Activated CD4-positive, CD25-positive, alpha-beta regulatory T cell treated with anti-CD3 and anti-CD28 coated beads, Interleukin-2, amount 50 U/mL, for 16 hours (primary cell): ENCODE measurements around the gene SMURF1.

Source experiments
- DNase-seq: peaks from one replicate; pipeline ENCODE4 v3.0.0-alpha.2; 2020; ENCODE audit warnings: low read depth, low spot score

The SMURF1 gene

DNA sequence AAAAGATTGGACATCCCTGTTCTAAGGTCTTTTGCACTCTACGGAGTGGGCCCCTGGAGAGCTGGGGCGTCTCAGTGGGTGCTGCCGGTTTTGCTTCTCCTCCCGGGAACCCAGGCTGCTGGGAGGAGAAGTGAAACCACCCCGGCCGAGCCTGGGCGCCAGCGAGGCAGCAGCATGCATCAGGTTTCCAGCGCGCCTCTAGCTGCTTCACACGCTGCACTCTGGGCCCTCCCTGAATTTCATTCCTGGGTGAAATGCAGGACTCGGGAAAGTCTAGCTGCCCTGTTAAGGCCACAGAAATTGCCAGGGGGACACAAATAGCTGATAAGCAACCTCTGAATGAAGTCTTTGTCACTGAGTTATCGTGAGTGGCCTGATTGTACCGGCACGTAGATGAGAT is 138.1 kb downstream of the SMURF1 start:
- DNase-seq = no peak

DNA sequence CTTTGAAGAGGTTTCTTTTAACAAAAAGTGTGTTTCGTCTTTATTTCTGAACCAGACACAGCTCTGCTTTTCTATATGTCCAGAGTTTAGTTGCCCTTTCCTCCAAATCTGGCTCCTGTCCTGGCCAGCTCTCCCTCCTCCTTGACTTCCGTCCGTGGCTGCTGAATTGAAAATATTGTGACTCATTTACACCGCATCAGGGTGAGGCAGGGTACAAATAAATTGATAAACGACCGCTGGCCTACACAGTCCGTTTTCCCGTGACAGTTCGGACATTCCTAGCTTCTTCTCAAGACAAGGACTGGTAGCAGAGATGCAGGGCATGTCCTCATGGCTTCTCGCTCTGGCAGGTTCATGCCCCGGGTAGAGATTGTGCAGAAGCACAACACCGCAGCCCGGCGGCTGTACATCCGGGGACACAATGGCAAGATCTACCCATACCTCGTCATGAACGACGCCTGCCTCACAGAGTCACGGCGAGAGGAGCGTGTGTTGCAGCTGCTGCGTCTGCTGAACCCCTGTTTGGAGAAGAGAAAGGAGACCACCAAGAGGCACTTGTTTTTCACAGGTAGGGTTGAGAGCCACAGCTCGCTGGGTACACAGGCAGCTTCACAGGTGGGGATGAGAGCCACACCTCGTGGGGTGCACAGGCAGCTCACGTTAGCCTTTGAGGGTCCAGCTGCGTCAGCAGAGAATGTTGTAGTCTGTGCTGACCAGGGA is 139.0 kb downstream of the SMURF1 start:
- DNase-seq = no peak

DNA sequence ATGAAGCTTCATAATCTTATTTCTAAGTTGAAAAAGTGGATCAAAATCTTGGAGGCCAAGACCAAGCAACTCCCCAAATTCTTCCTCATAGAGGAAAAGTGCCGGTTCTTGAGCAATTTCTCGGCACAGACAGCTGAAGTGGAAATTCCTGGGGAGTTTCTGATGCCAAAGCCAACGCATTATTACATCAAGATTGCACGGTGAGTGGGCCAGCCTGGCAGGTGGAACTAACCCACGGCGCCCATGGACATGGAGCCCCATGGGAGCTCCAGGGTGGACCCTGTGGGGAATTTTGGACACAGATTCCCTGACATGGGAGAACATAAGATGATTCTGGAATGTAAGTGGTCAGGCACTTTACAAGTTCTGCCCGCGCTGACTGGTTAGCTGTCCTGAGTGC is 139.7 kb downstream of the SMURF1 start:
- no peak for DNase-seq

DNA sequence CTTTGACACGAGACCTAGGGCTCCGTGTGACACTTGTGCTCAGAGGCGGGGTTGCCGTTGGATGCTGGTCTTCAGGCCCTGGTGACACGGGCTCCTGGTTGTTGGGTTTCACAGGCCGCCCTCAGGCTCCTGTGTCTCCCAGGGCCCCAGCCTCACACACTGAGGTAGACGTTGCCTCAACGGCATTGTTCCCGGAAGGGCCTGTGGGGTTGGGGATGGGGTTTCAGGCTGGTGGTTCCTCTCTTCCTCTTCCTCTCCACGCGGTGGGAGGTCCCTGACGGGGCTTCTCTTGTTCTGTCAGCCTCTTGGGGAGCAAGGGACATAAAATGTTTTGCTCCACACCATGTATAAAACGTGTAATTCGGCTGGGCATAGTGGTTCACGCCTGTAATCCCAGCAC is 140.5 kb downstream of the SMURF1 start:
- no peak for DNase-seq

DNA sequence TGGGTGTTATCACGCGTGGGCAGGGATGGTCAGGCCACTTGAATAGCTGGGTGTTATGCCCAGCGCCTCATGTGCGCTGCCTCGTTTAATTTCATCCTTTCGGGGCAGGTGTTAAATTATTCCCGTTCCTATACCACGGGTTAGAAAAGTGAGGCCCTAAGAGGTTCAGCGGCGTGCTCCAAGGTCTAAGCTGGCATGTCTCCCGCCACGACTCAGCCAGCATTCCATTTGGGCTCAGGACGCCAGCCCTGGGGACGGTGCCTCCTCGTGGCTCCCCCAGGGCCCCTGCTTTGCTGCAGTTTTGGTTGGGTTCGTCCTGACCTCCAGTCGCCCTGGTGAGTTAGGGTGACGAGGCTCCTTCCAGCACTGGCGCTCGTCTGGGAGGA is 141.1 kb downstream of the SMURF1 start:
- no peak for DNase-seq

DNA sequence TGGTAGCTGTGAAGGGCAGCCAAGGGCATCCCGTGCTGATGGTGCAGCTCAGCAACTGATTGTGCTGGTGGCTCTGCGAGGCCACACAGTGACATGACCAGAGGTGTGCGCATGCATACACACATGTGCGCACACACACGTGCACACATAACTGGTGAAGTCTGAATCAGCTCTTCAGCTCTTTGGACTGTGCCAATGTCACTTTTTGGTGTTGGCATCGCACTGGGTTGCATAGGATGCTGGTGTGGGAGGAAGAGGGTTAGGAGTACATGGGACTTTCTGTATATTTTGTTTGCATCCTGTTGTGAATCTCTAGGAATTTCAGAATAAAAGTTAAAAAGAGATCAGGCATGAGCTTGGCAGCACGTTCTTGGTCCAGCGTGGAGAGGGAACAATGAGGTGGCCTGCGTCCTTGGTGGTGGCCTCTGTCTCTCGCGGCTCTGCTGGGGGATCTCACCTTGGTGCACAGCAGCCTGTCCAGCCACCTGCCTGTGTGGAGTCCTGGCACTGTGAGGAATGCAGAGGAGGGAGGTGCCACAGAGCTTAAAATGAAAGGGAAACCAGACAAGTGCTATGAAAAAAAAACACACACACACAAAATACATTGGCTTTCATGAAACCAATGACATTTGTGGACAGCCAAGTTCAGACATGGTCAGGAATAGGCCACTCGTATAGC is 141.6 kb downstream of the SMURF1 start:
- no peak for DNase-seq

DNA sequence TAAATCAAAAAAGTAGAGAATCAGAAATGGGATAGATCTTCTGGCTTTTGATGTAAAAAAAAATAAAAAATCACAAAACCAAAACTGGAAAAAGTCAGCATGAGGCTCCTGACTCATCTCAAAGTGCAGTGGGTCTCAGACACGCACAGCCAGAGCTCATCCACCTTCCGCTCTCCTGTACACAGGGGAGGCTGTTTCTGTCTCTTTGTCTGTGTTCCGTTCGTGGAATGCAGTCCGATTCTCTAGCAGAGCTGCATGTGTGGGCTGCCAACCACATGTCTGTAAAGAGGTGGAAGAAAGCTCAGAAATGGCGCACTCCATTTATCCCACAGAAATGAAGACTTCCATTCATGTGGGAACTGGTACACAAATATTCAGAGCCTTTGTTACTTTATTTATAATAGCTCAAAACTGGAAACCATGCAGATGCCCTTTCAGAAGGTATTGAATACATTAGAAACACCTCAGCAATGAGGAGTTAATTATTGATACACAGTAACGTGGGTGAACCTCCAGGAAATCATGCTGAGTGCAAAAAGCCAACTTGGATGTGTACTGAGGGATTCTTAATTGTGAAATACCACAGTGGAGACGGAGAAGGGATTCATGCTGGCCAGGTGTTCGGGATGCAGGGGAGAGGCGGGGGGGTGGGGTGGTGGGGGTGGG is 142.3 kb downstream of the SMURF1 start:
- DNase-seq = no peak

DNA sequence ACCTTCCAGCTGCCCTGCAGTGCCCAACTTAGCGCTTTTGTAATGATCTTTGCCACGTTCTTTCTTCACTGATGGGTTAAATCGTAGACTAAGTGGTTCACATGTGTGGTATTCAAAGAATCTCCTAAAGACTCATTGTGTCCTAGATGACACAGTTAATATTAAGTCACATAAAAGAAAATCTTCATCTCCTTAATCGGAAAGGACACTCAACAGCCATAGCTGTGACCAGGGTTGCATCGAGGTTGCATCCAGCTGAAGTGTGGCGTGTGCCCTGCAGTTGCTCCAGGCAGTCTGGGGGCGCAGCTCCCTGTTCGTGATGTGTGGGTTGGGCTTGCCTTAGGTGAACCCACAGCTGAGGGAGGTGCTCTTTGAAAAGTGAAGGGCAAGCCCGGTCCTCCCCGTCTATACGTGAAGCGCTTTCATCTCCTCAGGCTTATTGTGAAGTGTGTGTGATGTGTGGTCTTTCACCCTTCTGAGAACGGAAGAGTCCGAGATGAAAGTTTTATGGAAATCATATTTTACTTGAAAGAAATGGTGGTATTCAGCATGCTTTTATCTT is 142.9 kb downstream of the SMURF1 start:
- no peak for DNase-seq

DNA sequence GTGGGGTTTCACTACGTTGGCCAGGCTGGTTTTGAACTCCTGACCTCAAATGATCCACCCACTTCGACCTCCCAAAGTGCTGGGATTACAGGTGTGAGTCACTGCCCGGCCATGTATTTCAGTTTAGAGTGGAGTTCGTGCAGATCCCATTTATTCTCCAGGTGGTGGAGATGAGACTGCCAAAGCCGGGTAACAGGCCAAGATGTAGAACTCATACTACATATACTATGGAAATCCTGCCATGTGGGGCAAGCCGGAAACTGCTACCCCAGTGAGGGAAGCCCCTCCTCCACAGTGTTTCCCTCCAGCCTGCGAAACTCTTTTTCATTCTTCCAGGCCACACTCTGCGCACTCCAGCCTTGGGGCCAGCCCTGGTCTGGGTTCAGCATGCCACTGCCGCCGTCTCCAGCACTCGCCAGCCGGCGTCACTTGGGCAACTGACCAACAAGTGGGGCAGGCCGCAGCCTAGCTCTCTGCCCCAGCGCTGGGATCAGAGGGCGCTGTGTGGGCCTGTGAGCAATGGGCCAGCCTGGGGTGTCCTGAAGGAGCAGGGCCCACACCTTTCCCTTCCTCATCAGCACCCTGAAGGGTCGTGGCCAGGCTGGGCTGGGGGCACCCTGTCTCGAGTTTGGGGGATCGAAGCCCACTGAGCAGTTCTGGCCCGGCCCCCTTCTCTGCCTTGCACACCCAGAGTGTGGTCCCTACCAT is 143.6 kb downstream of the SMURF1 start:
- DNase-seq = no peak

DNA sequence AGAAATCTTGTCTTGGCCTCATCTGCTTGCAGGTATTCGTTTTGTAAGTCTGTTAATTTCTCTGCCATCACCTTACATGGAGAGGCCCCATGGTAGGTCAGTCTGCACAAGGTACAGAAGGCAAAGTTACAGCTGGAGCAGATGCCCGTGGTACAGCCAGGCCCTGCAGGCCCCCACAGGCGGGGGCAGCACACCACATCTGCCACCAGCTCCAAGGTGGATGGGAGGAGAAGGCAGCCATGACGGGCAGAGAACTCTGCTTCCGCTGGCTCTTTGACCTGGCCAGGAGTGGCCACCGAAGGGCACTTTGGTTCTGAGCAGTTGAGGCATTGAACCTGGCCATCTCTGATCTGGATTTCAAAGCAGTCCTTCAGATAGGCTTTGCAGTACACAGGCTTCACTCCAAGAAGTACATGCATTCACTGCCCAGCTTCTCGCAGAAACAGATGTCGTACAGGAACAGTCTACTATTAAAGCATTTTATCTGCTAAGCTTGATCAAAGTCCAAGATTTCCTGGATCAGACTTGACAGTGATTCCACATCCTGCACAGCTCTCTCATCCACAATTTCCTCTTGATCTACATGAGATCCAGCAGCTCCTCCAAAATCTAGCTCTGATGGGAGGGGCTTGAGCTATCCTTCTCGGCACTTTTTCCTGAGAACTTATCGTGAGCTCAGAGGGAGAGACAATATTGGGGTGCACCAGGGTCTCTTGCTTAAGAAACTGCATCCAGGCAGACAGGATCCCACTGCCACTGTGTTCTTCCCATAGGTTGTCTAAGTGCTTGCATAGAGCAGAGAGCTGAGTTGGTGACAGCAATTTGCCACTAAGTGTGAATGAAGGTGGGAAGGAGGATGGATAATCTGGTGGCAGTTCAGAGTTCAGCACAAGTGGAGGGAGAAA is 144.8 kb downstream of the SMURF1 start:
- no peak for DNase-seq

DNA sequence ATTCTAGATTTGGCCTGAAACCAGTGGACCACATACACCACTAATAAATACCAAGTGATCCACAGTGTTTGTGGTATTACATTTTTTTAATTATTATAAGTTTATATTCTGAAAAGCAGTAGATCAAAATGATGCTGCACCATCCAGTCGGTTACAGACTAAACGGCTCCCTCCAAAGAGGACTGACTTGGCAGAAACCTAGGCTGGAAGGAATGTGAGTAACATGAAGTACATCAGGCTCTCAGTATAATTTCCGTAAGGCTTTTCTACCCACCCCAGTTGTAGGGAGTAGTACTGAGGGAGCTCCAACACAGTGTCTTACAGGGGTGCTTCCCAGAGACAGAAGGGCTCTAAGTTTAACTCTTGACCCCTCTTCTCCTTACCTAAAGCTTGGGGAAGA is 146.1 kb downstream of the SMURF1 start:
- no peak for DNase-seq

DNA sequence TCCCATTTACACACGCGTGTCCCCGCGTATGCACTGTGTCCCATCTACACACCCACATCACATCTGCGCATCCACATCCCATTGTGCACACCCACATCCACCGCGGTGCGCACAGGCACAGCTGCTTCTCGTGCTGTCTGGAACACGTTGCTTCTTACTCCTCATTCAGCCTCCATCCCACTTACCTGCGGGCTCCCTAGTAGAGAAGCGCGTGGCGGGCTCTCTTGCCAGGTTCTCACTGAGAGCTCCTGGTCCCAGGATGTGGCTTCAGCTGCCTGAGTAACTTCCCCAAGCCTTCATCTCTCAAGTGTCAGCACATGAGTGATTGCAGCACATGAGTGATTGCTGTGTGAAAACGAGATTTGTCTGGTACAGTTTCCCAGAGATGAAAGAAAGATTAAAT is 147.8 kb downstream of the SMURF1 start:
- DNase-seq = no peak

DNA sequence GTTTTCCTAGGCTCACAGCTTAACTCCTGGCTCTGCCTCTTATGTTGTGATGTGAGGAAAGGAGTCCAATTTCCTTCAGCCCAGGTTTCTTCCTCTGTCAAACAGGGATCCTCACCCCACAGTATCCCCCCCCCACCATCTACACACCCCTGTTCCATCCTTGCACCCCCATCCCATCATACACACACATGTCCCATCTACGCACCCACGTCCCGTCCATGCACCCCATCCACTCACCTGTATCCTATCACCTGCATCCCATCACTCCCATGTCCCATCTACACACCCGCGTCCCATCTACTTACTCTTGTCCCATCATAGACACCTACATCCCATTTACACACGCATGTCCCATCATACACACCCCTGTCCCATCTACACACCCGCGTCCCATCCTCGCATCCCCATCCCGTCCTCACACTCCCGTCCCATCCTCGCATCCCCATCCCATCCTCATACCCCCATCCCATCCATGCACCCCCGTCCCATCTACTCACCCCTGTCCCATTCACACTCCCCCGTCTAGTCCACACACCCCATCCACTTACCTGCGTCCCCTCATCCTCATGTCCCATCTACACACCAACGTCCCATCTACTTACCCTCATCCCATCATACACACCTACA is 148.3 kb downstream of the SMURF1 start:
- DNase-seq = no peak

DNA sequence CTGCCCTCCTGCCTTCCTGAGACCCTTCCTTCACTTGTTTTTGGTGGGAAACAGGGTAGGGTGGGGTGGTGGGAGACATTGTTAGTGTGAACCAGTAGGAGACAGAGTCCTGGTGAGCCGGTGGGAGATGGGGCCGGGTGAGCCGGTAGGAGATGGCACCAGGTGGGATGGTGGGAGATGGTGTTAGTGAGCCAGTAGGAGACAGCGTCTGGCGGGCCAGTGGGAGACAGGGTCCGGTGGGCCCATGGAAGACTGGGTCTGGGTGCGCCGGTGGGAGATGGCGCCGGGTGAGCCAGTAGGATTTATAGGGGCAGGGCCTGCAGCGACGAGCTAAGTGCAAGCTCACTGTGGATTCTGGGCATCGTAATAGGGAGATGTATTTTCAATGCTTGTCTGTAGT is 148.8 kb downstream of the SMURF1 start:
- no peak for DNase-seq

DNA sequence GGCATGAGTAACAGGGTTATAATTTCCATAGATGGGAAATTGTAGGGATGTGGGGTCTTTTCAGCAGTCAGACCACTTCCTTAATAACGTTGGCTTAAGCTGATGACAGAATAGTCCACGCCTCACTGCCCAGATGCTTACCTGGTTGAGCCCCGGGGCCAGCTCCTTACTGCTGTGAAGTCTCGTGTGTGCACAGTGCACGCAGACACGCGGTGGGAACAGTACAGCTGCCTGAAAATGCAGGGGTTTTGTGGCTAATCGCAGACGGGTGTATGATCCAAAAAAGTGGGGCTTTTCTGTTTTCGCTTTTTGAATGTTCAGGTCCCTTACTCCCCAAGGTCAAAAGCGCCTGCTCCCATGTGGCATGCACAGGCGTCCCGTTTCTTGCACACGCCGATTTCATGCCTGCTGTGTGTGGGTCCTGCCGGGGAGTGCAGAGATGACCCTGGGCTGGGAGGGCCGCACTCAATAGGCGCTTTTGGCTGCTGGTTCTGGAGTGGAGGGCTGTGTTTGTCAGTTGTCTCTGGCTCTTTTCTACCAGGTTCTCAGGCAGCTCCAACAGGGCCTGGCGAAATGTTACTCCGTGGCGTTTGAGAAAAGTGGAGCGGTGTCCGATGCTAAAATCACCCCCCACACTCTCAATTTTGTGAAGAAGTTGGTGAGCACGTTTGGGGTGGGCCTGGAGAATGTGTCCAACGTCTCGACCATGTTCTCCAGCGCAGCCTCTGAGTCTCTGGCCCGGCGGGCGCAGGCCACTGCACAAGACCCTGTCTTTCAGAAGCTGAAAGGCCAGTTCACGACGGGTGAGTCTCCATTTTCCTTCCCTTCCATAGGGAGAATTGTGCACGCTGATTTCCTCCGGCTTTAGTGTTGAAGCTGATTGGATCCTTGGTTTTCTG is 149.6 kb downstream of the SMURF1 start:
- no peak for DNase-seq

DNA sequence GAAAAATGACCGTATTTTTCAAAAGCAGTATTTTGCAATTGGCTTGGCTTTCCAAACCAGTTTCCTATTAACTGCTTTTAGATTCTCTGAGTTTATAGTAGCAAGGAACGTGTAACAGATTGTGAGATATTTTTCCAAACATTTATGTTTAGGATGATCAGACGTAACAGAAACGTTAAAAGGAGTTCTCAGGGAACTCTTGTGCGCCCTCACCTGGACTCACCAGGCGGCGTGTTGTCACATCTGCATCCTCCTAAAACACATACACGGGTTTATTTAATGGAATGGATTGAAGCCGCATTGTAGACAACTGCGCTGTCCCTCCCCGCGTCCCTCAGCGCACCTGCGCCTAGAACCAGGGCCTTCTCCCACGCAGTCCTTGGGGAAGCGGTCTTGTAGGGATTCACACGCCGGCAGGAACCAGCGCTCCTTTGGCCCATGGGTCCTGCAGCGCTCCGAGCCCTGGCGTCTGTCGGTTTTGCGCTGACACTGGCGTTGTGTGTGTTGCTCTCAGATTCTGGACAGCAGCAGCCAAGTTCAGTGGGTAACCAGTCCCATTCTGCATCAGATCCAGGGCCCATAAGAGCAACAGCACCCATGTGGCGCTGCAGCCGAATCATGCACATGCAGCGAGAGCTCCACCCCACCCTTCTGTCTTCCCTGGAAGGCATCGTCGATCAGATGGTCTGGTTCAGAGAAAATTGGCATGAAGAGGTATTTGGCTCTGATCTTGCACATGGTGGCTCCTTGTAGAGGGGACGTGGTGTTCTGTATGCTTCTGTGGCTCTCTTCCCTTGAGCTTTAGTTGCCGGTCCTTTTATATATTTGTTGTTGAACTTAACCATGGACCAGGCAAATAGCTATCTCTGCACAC is 150.6 kb downstream of the SMURF1 start:
- DNase-seq = no peak

DNA sequence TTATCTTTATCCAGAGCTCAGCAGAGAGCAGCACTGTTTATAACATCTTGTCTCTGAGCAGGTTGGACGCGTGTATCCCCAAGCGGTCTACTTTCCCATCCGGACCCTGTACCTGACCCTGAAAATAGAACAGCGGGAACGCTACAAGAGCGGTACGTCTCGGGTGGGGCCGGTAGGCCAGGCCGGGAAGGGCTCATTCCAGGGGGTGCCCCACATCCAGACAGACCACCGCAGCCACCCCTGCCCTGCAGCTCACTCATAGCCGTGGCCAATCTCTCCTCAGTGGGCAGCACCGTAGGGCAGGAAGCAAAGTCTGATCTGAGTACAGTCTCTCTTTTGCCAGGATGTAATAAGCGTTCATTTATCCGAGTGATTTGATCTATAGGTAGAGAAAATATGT is 151.8 kb downstream of the SMURF1 start:
- no peak for DNase-seq

DNA sequence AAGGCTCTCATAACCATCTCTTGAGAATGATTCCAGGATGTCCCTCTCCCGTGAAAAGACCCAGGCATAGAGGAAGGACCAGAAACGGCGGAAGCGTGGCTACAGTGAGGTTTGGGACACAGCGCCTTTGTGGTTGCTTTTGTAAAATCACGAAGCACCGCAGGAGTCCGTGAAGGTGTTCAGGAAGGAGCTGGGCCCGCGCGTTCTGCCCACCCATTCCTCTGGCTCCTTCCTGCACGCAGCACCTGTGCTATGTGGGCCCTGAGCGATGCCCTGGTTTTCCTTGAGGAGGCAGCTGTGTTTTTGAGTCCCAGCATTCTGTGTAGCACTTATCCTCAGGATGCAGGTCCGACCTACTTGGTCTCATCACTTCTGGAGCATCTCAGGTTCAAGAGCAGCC is 152.8 kb downstream of the SMURF1 start:
- DNase-seq = no peak

DNA sequence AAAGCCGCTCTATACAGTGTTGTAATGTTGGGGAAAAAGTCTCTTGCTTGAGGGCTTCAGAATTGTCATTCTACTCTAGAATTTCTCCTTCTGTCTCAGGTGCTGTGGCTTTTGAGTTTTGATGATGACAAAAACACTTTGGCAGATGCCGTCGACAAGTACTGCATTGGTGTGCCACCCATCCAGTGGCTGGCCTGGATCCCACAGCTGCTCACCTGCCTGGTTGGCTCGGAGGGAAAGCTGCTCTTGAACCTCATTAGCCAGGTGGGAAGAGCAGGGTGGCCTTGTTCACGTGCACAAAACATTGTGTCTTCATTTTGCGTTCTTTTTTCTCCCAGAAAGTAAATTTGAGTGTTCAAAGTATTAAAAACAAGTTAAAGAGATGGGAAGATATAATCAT is 153.6 kb downstream of the SMURF1 start:
- DNase-seq = no peak
